Adrenal gland (tissue), 5 donors: ENCODE measurements around the gene UST.

ENCODE experiments used
- POLR2A ChIP-seq, 2 donors: fragments of 450-650 bp; IDR thresholded peaks; one replicate each; pipeline ENCODE4 v1.6.1; 2017; ENCODE audit warnings: antibody characterized with exemption in 2 of 2, mild to moderate bottlenecking in 2 of 2, moderate library complexity in 1 of 2
- TF ChIP-seq, protein P1 (sequence below), 6 experiments: fragments of 450-650 bp in 4 of 6; fragments of 200-600 bp in 2 of 6; sonication (generic) in 1 of 6; IDR thresholded peaks; 1 replicate in 5 of 6; 2 replicates in 1 of 6; pipeline versions ENCODE4 v1.5.1 to v1.8.0; 2016 to 2021; ENCODE audit warnings: antibody characterized with exemption in 6 of 6, mild to moderate bottlenecking in 2 of 6, moderate library complexity in 1 of 6
- donor health status: DM: no; HTN: no; CAD: no.

- TF ChIP-seq, protein P1, sequence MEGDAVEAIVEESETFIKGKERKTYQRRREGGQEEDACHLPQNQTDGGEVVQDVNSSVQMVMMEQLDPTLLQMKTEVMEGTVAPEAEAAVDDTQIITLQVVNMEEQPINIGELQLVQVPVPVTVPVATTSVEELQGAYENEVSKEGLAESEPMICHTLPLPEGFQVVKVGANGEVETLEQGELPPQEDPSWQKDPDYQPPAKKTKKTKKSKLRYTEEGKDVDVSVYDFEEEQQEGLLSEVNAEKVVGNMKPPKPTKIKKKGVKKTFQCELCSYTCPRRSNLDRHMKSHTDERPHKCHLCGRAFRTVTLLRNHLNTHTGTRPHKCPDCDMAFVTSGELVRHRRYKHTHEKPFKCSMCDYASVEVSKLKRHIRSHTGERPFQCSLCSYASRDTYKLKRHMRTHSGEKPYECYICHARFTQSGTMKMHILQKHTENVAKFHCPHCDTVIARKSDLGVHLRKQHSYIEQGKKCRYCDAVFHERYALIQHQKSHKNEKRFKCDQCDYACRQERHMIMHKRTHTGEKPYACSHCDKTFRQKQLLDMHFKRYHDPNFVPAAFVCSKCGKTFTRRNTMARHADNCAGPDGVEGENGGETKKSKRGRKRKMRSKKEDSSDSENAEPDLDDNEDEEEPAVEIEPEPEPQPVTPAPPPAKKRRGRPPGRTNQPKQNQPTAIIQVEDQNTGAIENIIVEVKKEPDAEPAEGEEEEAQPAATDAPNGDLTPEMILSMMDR (IDR thresholded peaks at IDR 0.05): no peak
- no peak for TF ChIP-seq POLR2A (IDR thresholded peaks at IDR 0.05)
Observed at GRCh38 chr6:148985499-148985898, 238.7 kb downstream of the UST start.
